ENCODE results near the gene ATP8A2.

Gene ATP8A2

GRCh38 chr13:26074706-26075105 is 702.9 kb downstream of the ATP8A2 start:
- no peak for DNase-seq (ENCODE audit: low read depth)

Measured in stromal cell of bone marrow (primary cell).